Adrenal gland (tissue), 12 donors: ENCODE measurements around the gene SHISAL1. TPM values are rescaled to one million over a fixed set of nuclear protein-coding genes. Genes with fewer than 3 reads are reported as not detected.

ENCODE experiments used
- DNase-seq, 7 donors: peaks; one replicate each; pipeline ENCODE4 v3.0.0-alpha.2; 2019 to 2020
- H3K27ac ChIP-seq, 5 donors: fragments of 200-600 bp; sonication (generic) in 4 of 5; 1 replicate in 3 of 5; 2 replicates in 2 of 5; pipeline versions ENCODE4 v1.5.1 to v1.8.0; 2016 to 2020; ENCODE audit warnings: mild to moderate bottlenecking in 1 of 5
- H3K27me3 ChIP-seq: fragments of 200-600 bp; 2 replicates; pipeline ENCODE4 v1.8.0; 2021
- H3K36me3 ChIP-seq, 2 donors: fragments of 200-600 bp; replicated peaks in 1 of 2; 1 replicate in 1 of 2; 2 replicates in 1 of 2; pipeline versions ENCODE4 v1.5.1 to v1.8.0; 2018 to 2022
- H3K4me1 ChIP-seq, 2 donors: fragments of 200-600 bp; replicated peaks in 1 of 2; 1 replicate in 1 of 2; 2 replicates in 1 of 2; pipeline versions ENCODE4 v1.5.1 to v1.8.0; 2018 to 2021
- H3K4me3 ChIP-seq, 4 donors: fragments of 200-600 bp; sonication (generic) in 3 of 4; one replicate each; pipeline ENCODE4 v1.5.1; 2016 to 2018
- H3K9me3 ChIP-seq, 3 donors: fragments of 200-600 bp; sonication (generic) in 1 of 3; replicated peaks in 1 of 3; 1 replicate in 2 of 3; 2 replicates in 1 of 3; pipeline versions ENCODE4 v1.5.1 to v1.8.0; 2016 to 2021
- POLR2A ChIP-seq, 2 donors: fragments of 450-650 bp; IDR thresholded peaks; one replicate each; pipeline ENCODE4 v1.6.1; 2017; ENCODE audit warnings: antibody characterized with exemption in 2 of 2, mild to moderate bottlenecking in 2 of 2, moderate library complexity in 1 of 2
- WGBS, 4 donors: extraction: QIAGEN DNeasy Blood & Tissue Kit in 2 of 4; methylation state at CpG; one replicate each; pipeline versions ENCODE4 v1.1.5 to v1.1.7; 2013 to 2017; 5-methylcytosine and 5-hydroxymethylcytosine counted together
- intact Hi-C, 2 donors: fragments of 100-400 bp; cut with DNase I; formaldehyde crosslinking; loops; one replicate each; pipeline versions ENCODE4 v1.14.1 to v1.15.0; 2022 to 2023
- polyA plus RNA-seq, 3 donors: library from polyadenylated mRNA; stranded (reverse); fragments of 200-250 nt in 2 of 3; fragments of 350-450 nt in 1 of 3; fragmentation: Illumina TruSeq in 1 of 3; extraction: RNeasy Lipid Tissue Mini Kit (QIAGEN cat#74804) in 1 of 3; gene quantifications; one replicate each; pipeline ENCODE4 v1.2.3, GENCODE V29; 2013 to 2014
- total RNA-seq, 9 donors: library from RNA; depleted of rRNA in 4 of 9; stranded (reverse); fragments of >200 nt in 4 of 9; fragments of 120-200 nt in 1 of 9; fragmentation: NEBNext Ultra II Directional in 1 of 9; extraction: Animal tissue kit (Norgen Biotek cat#: 25700) in 1 of 9; gene quantifications; one replicate each; pipeline versions ENCODE4 v1.1.0 to v1.2.4, GENCODE V29; 2013 to 2023
- TF ChIP-seq, protein P1 (sequence below), 6 experiments: fragments of 450-650 bp in 4 of 6; fragments of 200-600 bp in 2 of 6; sonication (generic) in 1 of 6; IDR thresholded peaks; 1 replicate in 5 of 6; 2 replicates in 1 of 6; pipeline versions ENCODE4 v1.5.1 to v1.8.0; 2016 to 2021; ENCODE audit warnings: antibody characterized with exemption in 6 of 6, mild to moderate bottlenecking in 2 of 6, moderate library complexity in 1 of 6
- donor health status: healthy with polysubstance abuse.
- donor health status: Bipolar disorder and iron deficiency.
- donor health status: DM: yes; HTN: yes; CAD: no.
- donor health status: DM: no; HTN: no; CAD: no.
- donor health status: DM: no; HTN: no; CAD: no.
- donor health status: DM: yes; HTN: yes; CAD: no.

SHISAL1 gene
- total and polyA plus RNA-seq, 12 donors = 0.33 to 2.4 (median 1.0) TPM

- DNase-seq = peak in 1 of 7 donors; percentile 37
- Histone ChIP-seq H3K4me1 (no peaks in the 10 kb centered on the region), H3K27ac (no peak overlapping the region)
These were observed 3.6 kb downstream of the SHISAL1 start for GRCh38 chr22:44309137-44309536.

GRCh38 chr22:44307509-44308169 lies 5.1 kb downstream of the SHISAL1 start:
- Histone ChIP-seq H3K27ac (peak overlapping the region in 1 of 5 donors; percentile 45), H3K36me3 (no peaks in the 10 kb centered on the region), H3K27me3 (no peaks in the 10 kb centered on the region), H3K4me1 (no peaks in the 10 kb centered on the region), H3K4me3 (no peak overlapping the region), H3K9me3 (no peaks in the 10 kb centered on the region)
- WGBS, 4 donors = 70 to 74% (median 72%) methylated on average over 15 to 20 of the region's 20 CpGs
- intact Hi-C loops = no loop called here
- DNase-seq = no peak
- TF ChIP-seq, protein P1, sequence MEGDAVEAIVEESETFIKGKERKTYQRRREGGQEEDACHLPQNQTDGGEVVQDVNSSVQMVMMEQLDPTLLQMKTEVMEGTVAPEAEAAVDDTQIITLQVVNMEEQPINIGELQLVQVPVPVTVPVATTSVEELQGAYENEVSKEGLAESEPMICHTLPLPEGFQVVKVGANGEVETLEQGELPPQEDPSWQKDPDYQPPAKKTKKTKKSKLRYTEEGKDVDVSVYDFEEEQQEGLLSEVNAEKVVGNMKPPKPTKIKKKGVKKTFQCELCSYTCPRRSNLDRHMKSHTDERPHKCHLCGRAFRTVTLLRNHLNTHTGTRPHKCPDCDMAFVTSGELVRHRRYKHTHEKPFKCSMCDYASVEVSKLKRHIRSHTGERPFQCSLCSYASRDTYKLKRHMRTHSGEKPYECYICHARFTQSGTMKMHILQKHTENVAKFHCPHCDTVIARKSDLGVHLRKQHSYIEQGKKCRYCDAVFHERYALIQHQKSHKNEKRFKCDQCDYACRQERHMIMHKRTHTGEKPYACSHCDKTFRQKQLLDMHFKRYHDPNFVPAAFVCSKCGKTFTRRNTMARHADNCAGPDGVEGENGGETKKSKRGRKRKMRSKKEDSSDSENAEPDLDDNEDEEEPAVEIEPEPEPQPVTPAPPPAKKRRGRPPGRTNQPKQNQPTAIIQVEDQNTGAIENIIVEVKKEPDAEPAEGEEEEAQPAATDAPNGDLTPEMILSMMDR (IDR thresholded peaks at IDR 0.05) = no peak
- no peak for TF ChIP-seq POLR2A (IDR thresholded peaks at IDR 0.05)

More at GRCh38 chr22:44309137-44309536, 3.6 kb downstream of the SHISAL1 start:
- intact Hi-C loops = no loop called here
- 53 to 82% (median 59%) methylated on average over 6 to 16 of the region's 16 CpGs for WGBS, 4 donors
- TF ChIP-seq, protein P1 (IDR thresholded peaks at IDR 0.05) = no peak
- no peak for TF ChIP-seq POLR2A (IDR thresholded peaks at IDR 0.05)
- no peaks in the 10 kb centered on the region for H3K9me3 ChIP-seq
- no peaks in the 10 kb centered on the region for H3K27me3 ChIP-seq
- H3K4me3 ChIP-seq = no peak overlapping the region
- H3K36me3 ChIP-seq = no peaks in the 10 kb centered on the region

- Histone ChIP-seq H3K27ac (peak overlapping the region in 1 of 5 donors; percentile 62), H3K27me3 (no peaks in the 10 kb centered on the region), H3K36me3 (no peaks in the 10 kb centered on the region), H3K9me3 (no peaks in the 10 kb centered on the region), H3K4me1 (no peaks in the 10 kb centered on the region), H3K4me3 (no peak overlapping the region)
- intact Hi-C loops = no loop called here
- TF ChIP-seq POLR2A (IDR thresholded peaks at IDR 0.05) = no peak
- TF ChIP-seq, protein P1 (IDR thresholded peaks at IDR 0.05) = no peak
- 61 to 84% (median 66%) methylated on average over 5 to 10 of the region's 10 CpGs for WGBS, 4 donors
- DNase-seq = peak in 1 of 7 donors; percentile 28
These were observed 6.9 kb downstream of the SHISAL1 start for GRCh38 chr22:44305888-44306287.

DNA sequence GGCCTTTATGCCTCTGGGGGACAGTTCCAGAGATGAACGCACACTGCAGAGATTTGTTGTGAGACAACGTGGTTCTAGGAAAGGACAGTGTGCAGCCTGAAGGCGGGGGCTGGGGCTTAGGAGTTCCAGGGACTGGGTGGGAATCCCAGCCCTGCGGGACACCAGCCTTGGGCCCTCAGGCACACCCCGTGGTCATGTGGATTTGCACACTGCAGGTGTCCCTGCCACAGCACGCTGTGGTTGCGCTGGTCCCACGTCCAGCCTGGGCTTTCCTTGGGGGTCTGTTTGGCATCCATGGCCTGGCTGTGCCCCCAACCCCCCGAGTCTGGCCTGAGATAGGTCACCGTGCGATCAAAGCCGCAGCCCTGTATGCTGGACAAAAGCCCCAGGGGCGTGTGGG lies 7.3 kb downstream of the SHISAL1 start:
- H3K9me3 ChIP-seq = no peaks in the 10 kb centered on the region
- no peak overlapping the region for H3K4me3 ChIP-seq
- no peaks in the 10 kb centered on the region for H3K36me3 ChIP-seq
- no peak for TF ChIP-seq POLR2A (IDR thresholded peaks at IDR 0.05)
- TF ChIP-seq, protein P1 (IDR thresholded peaks at IDR 0.05) = no peak
- no peaks in the 10 kb centered on the region for H3K4me1 ChIP-seq
- H3K27ac ChIP-seq = peak overlapping the region in 1 of 5 donors; percentile 62
- intact Hi-C loops = no loop called here
- WGBS, 4 donors = 82 to 91% (median 84%) methylated on average over 5 to 13 of the region's 13 CpGs
- no peak for DNase-seq
- H3K27me3 ChIP-seq = no peaks in the 10 kb centered on the region
